IPS DF 6.9 (cell line): ENCODE results near the gene VDR.

Experiments used
- DNase-seq: peaks from one replicate; pipeline ENCODE4 v3.0.0-alpha.2; 2013; ENCODE audit warnings: low read depth, low spot score
- H3K27ac ChIP-seq: one replicate; pipeline ENCODE4 v1.5.1; 2013; ENCODE audit warnings: low read length, control low read depth
- H3K27me3 ChIP-seq: 2 replicates; pipeline ENCODE4 v1.6.1; 2013; ENCODE audit warnings: mild to moderate bottlenecking, low read length; ENCODE audit not compliant: control insufficient read depth, insufficient read depth
- H3K36me3 ChIP-seq: 2 replicates; pipeline ENCODE4 v1.6.1; 2013; ENCODE audit warnings: low read length; ENCODE audit not compliant: control insufficient read depth, insufficient read depth
- H3K4me1 ChIP-seq: 2 replicates; pipeline ENCODE4 v1.6.1; 2013; ENCODE audit warnings: low read length; ENCODE audit not compliant: control insufficient read depth, insufficient read depth
- H3K4me3 ChIP-seq: 2 replicates; pipeline ENCODE4 v1.5.1; 2013; ENCODE audit warnings: mild to moderate bottlenecking, low read length
- H3K9me3 ChIP-seq: 2 replicates; pipeline ENCODE4 v1.6.1; 2013; ENCODE audit warnings: low read length, inconsistent platforms; ENCODE audit not compliant: control insufficient read depth, insufficient read depth
- WGBS: extraction: QIAGEN DNeasy Blood & Tissue Kit; methylation state at CpG from one replicate; pipeline ENCODE4 v1.1.7; 2013; ENCODE audit warnings: mixed read lengths, missing lambda C conversion rate; ENCODE audit not compliant: insufficient read length, insufficient coverage; 5-methylcytosine and 5-hydroxymethylcytosine counted together

VDR gene

DNA sequence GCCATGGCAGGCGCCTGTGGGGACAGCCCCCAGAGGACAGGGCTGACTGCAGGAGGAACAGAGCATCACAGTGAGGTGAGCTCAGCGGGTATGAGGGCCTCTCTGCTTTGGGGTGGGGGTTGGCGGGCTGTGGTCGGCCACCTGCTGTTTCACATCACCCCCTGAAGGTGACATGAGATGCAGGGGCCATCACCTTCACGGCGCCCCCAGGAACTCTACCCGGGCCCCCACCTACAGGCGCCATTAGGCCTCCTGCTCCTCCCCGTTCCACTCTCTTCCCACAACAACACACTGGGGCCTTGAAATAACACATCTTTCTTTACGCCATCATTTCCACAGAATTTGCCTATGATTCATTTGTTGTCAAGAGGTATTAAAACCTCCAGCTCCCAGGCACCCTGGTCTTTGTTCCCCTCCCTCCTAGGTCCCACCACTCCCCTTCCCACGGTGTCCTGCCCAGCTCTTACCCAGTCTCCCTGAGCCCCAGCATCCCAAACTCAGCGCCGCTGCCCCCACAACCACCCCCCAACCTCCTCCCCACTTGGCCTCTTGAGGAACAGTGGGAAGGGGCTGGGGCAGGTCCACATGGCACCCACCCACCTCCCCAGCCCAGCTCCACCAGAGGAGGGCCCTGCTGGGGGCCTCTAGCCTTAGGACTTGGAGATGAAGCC lies 72.4 kb downstream of the VDR start:
- DNase-seq = no peak
- H3K4me3 ChIP-seq = no peak overlapping the region
- H3K27me3 ChIP-seq = no peaks in the 10 kb centered on the region
- no peaks in the 10 kb centered on the region for H3K9me3 ChIP-seq
- H3K27ac ChIP-seq = no peak overlapping the region
- no CpG with 5 or more reads among the region's 13 CpGs for WGBS
- H3K4me1 ChIP-seq = peaks cover 2% of the 10 kb centered on the region; the same call in 1 of the 2 replicates
- H3K36me3 ChIP-seq = no peaks in the 10 kb centered on the region

DNA sequence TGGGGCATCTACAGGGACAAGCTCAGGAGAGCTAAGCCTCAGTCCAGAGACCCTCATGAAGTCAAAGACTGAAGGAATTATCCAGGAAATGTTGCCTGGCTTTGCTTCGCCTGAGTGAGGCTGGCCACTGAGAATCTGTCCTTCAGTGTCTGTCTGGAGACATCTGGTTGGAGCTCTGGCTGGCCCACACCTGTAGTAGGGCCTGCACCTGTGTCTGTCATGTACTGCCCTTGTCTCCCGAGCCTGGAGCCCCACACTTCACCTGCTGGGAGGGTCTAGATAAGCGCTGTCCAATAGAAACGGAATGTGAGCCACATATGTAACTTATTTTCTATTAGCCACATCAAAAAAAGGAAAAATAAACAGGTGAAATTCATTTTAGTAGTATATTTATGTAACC lies 75.2 kb downstream of the VDR start:
- no CpG with 5 or more reads among the region's 4 CpGs for WGBS
- Histone ChIP-seq H3K27ac (no peak overlapping the region), H3K27me3 (no peaks in the 10 kb centered on the region), H3K4me3 (no peak overlapping the region), H3K4me1 (peaks cover 2% of the 10 kb centered on the region; the same call in 1 of the 2 replicates), H3K9me3 (no peaks in the 10 kb centered on the region), H3K36me3 (no peaks in the 10 kb centered on the region)
- DNase-seq = no peak

DNA sequence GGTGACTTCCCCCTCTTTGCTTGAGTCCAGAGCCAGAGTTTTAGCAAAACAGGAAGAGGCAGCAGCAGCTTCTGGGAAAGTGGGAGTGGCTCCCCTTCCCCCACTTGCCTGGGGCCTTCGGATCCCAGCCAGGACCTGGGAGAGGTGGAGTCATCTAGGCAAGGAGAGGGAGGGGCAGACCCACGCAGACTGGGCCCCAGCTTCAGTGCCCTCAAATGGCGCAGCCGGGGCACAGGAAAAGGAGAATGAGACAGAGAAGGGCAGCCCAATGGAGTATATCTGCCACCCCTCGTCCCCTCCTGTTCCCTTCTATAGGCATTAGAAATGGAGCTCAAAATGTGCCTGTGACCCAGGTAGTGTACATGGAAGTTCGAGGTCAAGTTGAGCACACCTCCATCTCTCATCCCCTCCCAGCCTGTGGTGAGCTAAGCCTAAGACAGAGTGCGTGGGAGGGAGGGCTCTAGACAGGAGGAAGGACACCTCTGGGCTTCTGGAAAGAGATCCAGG lies 75.8 kb downstream of the VDR start:
- no CpG with 5 or more reads among the region's 7 CpGs for WGBS
- H3K27me3 ChIP-seq = no peaks in the 10 kb centered on the region
- no peak for DNase-seq
- no peak overlapping the region for H3K4me3 ChIP-seq
- no peaks in the 10 kb centered on the region for H3K9me3 ChIP-seq
- H3K4me1 ChIP-seq = peaks cover 2% of the 10 kb centered on the region
- no peak overlapping the region for H3K27ac ChIP-seq
- no peaks in the 10 kb centered on the region for H3K36me3 ChIP-seq

DNA sequence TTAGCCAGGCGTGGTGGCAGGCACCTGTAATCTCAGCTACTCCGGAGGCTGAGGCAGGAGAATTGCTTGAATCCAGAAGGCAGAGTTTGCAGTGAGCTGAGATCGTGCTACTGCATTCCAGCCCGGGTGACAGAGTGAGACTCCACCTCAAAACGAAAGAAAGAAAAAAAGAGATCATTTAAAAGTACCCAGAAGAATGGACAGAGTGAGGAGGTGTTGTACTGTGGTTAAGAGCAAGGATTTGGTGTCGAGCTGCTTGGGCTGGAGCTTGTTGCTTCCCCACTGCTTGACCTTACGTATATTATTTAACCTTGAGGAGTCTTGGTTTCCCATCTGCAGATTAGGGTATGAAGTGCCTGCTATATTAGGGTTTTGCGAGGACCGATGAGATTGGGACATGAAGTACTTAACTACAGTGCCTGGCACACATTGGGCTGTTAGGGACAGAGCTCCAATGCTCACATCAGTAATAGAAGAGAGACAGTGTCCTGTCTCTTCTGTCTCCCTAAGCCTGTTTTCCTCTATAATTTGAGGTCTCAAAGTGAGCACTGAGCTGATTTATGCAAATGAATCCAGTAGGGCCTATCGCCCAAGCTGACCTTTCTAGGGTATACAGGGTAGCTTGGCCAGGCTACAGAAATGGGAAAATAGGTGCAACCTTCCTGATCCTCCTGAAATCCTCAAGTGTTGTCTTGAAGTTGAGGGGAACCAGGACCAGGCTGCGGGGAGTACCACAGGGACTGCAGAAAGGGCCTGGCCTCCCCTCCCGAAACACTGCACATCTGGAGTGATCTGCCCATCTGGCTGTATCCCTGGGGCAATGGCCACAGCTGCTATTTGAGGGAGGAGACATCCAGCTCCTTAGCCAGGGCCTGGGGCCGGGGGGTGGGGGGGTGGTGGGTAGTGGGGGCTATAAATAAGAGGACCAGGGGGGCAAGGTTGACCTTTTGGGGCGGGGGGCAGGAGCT lies 76.5 kb downstream of the VDR start:
- Histone ChIP-seq H3K36me3 (no peaks in the 10 kb centered on the region), H3K4me1 (peaks cover 2% of the 10 kb centered on the region), H3K27me3 (no peaks in the 10 kb centered on the region), H3K27ac (no peak overlapping the region), H3K9me3 (no peaks in the 10 kb centered on the region), H3K4me3 (no peak overlapping the region)
- DNase-seq = no peak
- no CpG with 5 or more reads among the region's 14 CpGs for WGBS

DNA sequence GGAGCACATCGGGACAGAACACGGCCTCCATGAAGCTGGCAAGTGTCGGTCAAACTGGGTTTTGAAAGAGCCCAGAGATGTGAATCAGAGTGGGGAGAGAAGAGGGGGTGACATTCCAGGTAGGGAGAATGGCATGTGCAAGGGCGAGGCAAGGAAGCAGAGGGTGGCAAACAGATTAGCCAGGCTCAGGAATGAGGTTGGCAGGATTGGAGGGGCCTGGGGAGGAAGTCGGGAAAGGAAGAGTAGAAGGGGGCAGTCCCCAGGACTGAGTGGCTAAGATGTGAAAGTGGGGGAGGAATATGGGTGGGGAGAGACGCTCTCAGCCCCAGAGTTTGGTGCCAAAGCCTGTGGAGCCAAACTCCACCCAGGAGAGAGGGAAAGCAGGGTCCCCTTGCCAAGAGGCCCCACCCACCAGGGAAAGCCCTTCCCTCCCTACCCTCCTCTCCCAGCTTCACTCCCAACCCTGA lies 79.6 kb downstream of the VDR start:
- WGBS = no CpG with 5 or more reads among the region's 6 CpGs
- no peaks in the 10 kb centered on the region for H3K9me3 ChIP-seq
- H3K4me1 ChIP-seq = peaks cover 10% of the 10 kb centered on the region
- no peaks in the 10 kb centered on the region for H3K27me3 ChIP-seq
- DNase-seq = no peak
- no peak overlapping the region for H3K4me3 ChIP-seq
- no peak overlapping the region for H3K27ac ChIP-seq
- H3K36me3 ChIP-seq = no peaks in the 10 kb centered on the region

DNA sequence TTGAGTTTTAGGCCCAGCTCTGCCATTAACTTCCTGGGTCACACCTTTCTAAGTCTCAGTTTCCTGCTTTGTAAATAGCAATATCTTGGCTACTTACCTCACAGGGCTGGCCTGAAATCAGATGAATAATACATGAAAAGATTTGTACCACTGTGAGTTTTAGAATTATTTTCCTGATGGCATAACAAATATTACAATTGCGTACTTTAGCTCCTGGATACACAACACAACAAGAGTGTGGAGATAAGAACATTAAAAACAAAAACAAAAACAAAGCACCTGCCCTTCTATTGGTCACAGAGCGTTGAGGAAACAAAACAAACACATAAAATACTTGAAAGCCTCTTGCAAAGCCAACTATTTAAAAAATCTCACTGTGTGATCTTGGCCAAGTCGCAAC lies 80.2 kb downstream of the VDR start:
- no peak for DNase-seq
- H3K27ac ChIP-seq = no peak overlapping the region
- no peaks in the 10 kb centered on the region for H3K9me3 ChIP-seq
- no CpG with 5 or more reads among the region's 3 CpGs for WGBS
- no peaks in the 10 kb centered on the region for H3K36me3 ChIP-seq
- no peaks in the 10 kb centered on the region for H3K27me3 ChIP-seq
- peaks cover 10% of the 10 kb centered on the region for H3K4me1 ChIP-seq
- no peak overlapping the region for H3K4me3 ChIP-seq

DNA sequence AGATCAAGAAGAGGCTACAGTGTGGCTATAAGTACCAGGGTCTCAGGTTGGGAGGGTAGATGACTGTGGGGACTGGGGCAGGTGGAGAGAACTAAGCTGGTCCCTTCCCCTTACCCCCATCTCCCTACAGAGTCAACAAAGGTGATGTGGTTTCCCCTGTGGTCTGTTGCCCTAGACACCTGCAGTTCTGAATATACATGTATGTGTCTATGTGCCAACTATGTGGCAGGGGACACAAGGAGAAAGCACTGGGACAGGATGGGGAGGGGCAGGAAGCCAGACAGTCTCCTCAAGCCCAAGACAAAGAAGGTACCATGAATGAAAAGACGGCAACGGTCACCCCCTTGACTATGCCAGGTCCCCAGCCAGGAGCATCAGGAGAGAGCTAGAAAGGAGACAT lies 80.6 kb downstream of the VDR start:
- DNase-seq = no peak
- peaks cover 10% of the 10 kb centered on the region for H3K4me1 ChIP-seq
- no CpG with 5 or more reads among the region's 2 CpGs for WGBS

DNA sequence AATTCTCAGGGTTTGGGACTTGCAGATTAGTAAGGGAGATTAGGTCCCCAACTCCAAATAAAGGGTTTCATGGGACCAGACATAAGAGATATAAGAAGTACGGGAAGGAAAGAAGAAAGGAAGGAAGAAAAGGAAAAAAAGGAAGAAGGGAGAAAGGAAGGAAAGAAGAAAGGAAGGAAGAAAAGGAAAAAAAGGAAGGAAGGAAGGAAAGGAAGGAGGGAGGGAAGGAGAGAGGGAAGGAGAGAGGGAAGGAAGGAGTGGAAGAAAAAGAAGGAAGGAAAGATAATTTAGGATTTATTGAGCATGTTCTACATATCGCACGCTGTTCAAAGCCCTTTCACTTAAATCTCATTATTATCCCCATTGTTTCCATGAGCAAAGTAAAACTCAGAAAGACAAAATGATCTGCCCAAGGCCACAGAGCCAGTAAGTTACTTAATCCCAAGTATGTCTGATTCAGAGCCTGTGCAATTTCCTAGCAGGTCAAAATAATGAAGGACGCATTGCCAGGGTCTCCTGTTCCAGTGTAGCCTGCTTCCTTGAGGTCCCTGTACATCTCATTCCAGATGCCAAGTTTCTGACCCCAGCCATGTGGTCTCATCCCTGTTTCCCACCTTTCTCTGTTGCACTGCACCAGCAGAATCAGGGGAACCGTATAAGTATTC lies 81.2 kb downstream of the VDR start:
- Histone ChIP-seq H3K36me3 (no peaks in the 10 kb centered on the region), H3K9me3 (no peaks in the 10 kb centered on the region), H3K4me1 (peaks cover 10% of the 10 kb centered on the region), H3K27ac (no peak overlapping the region), H3K27me3 (no peaks in the 10 kb centered on the region), H3K4me3 (no peak overlapping the region)
- WGBS = 90% methylated on average over 1 of the region's 5 CpGs
- no peak for DNase-seq

More for the DNA sequence above, 80.6 kb downstream of the VDR start:
- H3K36me3 ChIP-seq = no peaks in the 10 kb centered on the region
- H3K4me3 ChIP-seq = no peak overlapping the region
- no peak overlapping the region for H3K27ac ChIP-seq
- no peaks in the 10 kb centered on the region for H3K27me3 ChIP-seq
- H3K9me3 ChIP-seq = no peaks in the 10 kb centered on the region

DNA sequence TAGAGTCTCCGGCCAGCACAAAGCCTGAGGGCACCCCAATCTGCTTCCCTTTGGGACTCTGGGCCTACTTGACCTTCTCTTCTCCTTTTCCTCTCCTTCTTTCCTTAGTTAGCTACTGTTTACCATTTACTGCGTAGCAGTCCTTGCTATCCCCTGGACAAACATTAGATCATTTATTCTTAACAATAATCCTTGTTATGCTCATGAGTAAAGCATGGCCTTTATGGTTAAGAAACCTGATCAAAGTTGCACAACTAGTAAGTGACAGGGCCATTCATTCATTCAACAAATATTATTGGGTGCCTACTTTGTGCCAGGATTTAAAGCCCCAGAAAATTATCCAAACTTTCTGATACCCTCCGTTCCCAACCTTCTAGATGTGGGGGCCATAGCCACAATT lies 81.9 kb downstream of the VDR start:
- no CpG with 5 or more reads among the region's 3 CpGs for WGBS
- no peaks in the 10 kb centered on the region for H3K27me3 ChIP-seq
- no peaks in the 10 kb centered on the region for H3K36me3 ChIP-seq
- DNase-seq = no peak
- H3K9me3 ChIP-seq = no peaks in the 10 kb centered on the region
- H3K4me1 ChIP-seq = peaks cover 14% of the 10 kb centered on the region
- H3K4me3 ChIP-seq = no peak overlapping the region
- H3K27ac ChIP-seq = no peak overlapping the region

DNA sequence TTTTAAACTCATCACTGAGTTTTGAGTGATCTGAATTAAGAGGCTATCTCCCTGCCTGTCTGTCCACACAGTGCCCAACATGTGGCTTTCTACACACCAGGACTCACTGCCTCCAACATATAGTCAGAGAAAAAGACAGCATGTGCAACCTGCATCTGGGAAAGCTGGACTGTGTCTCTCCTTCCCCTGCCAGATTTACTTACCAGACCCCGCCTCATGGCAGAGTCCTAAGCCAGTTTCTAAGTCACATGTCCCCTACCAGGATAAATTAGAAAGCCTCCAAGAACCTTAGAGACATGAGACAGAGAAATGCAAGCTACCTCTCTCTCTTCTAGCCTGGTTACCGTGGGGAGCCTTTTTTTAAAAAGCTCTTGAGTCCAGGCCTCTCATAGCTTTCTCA lies 82.4 kb downstream of the VDR start:
- Histone ChIP-seq H3K4me3 (no peak overlapping the region), H3K27ac (no peak overlapping the region), H3K27me3 (no peaks in the 10 kb centered on the region), H3K36me3 (no peaks in the 10 kb centered on the region), H3K4me1 (peaks cover 15% of the 10 kb centered on the region), H3K9me3 (no peaks in the 10 kb centered on the region)
- DNase-seq = no peak
- WGBS = no CpG with 5 or more reads among the region's 2 CpGs
